Karpas-422 (cell line): ENCODE results near the gene TTC9C. TPM values are rescaled to one million over a fixed set of nuclear protein-coding genes. Genes with fewer than 3 reads are reported as not detected.

Source experiments
- DNase-seq: peaks from one replicate; pipeline ENCODE4 v3.0.0-alpha.2; 2015
- H2AFZ ChIP-seq: fragments of 200-600 bp; sonication (generic); 2 replicates; pipeline ENCODE4 v1.6.1; 2014; ENCODE audit warnings: antibody characterized with exemption, low read length, mixed read lengths
- H3K27ac ChIP-seq: fragments of 200-600 bp; sonication (generic); 2 replicates; pipeline ENCODE4 v1.5.1; 2014; ENCODE audit warnings: mild to moderate bottlenecking, low read length, moderate library complexity
- H3K27me3 ChIP-seq: fragments of 200-600 bp; sonication (generic); 2 replicates; pipeline ENCODE4 v1.6.1; 2014; ENCODE audit warnings: low read length, mixed read lengths
- H3K36me3 ChIP-seq: fragments of 200-600 bp; sonication (generic); 2 replicates; pipeline ENCODE4 v1.6.1; 2014; ENCODE audit warnings: low read length, mixed read lengths; ENCODE audit not compliant: insufficient read depth
- H3K4me1 ChIP-seq: fragments of 200-600 bp; sonication (generic); 2 replicates; pipeline ENCODE4 v1.6.1; 2014; ENCODE audit warnings: mild to moderate bottlenecking, low read length, mixed read lengths
- H3K4me2 ChIP-seq: fragments of 200-600 bp; sonication (generic); 2 replicates; pipeline ENCODE4 v1.6.1; 2014; ENCODE audit warnings: low read length, low read depth, mild to moderate bottlenecking; ENCODE audit not compliant: poor library complexity, severe bottlenecking
- H3K4me3 ChIP-seq: fragments of 200-600 bp; sonication (generic); 2 replicates; pipeline ENCODE4 v1.5.1; 2014; ENCODE audit warnings: mild to moderate bottlenecking, antibody characterized with exemption, low read length, mixed read lengths
- H3K79me2 ChIP-seq: fragments of 200-600 bp; sonication (generic); 2 replicates; pipeline ENCODE4 v1.6.1; 2014; ENCODE audit warnings: mild to moderate bottlenecking, low read length, mixed read lengths
- H3K9ac ChIP-seq: fragments of 200-600 bp; sonication (generic); 2 replicates; pipeline ENCODE4 v1.6.0; 2014; ENCODE audit warnings: low read length
- H3K9me2 ChIP-seq: fragments of 200-600 bp; sonication (generic), shearing (Covaris generic); replicated peaks from 2 replicates; pipeline ENCODE4 v1.6.0; 2014; ENCODE audit warnings: mild to moderate bottlenecking, low read length, moderate library complexity; ENCODE audit not compliant: insufficient read depth
- H3K9me3 ChIP-seq: fragments of 300-700, 200-600 bp; sonication (generic); 2 replicates; pipeline ENCODE4 v1.6.1; 2014; ENCODE audit warnings: low read length, mixed read lengths
- H4K20me1 ChIP-seq: fragments of 200-600 bp; sonication (generic); 2 replicates; pipeline ENCODE4 v1.6.1; 2014; ENCODE audit warnings: mild to moderate bottlenecking, antibody characterized with exemption, low read length, low read depth; ENCODE audit not compliant: insufficient read depth
- total RNA-seq: library from RNA; depleted of rRNA; stranded (reverse); fragments of >200 nt; shearing (Covaris generic); gene quantifications from 2 replicates; pipeline ENCODE4 v1.2.3, GENCODE V29; 2014; ENCODE audit warnings: low replicate concordance

The TTC9C gene
- total RNA-seq, 1 experiment from 2014 or later: 49.2 TPM

DNA sequence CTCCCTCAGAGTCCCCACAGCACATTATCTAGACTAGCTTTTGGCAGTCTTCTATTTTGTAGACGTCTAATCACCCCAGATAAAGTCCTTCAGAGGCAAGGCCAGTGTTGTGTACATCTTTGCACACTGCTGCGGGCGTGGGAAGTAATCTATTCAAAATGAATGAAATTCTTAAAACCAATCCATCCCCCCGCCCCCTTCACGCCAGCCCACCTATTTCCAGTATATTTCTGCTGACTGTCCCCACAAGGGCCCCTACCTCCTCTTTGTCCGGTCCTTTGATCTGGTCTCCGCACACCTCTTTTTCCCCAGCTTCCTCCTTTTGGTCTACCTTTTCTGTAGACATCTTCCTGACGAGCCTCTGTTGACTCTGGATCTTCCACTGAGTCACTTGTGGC lies 21.4 kb upstream of the TTC9C start:
- Histone ChIP-seq H3K9me2 (no peaks in the 10 kb centered on the region), H3K9me3 (no peaks in the 10 kb centered on the region), H3K9ac (no peak overlapping the region), H3K79me2 (peaks cover 15% of the 10 kb centered on the region), H3K36me3 (peaks cover 18% of the 10 kb centered on the region; the same call in 1 of the 2 replicates), H3K4me3 (peak overlapping the region; percentile 88; the same call in 1 of the 2 replicates), H3K4me1 (peaks cover 38% of the 10 kb centered on the region), H3K4me2 (peak overlapping the region; percentile 94), H4K20me1 (no peaks in the 10 kb centered on the region), H2AFZ (no peak overlapping the region), H3K27ac (no peak overlapping the region), H3K27me3 (no peaks in the 10 kb centered on the region)
- DNase-seq: peak; percentile 41

DNA sequence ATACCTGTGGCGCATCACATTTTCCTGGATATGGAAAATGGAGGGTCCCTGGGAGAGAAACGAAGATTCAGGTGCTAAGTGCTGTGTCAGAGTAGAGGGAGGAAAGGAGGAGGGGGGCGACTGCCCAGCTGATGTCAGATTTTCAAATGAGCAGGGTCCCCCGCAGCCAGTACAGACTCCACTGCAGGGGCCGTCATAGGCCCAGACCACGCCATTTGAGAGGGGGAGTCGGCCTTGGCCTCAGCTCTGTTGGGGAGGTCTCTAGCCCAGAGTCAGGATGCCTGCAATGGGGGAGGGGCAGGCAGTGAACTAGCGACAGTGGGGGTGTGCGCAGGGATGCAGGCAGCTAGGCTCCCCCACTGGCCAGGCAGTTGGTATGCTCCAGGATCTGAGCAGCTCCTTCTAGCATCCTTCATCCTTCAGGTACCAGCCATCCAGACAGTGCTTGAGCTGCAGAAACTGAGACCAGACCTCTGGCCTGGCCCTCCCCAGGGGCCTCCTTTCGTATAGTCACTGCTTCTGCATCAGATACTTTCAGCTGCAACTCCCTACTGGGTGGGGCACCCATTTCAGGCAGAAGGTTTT lies 20.9 kb upstream of the TTC9C start, which contains the start of the genes BSCL2 and GNG3:
TSS of gene BSCL2 (minus strand) at position 148 of the 585 bp plus-strand sequence. CDS start 229 bp downstream, outside the sequence.
TSS of gene GNG3 (plus strand) at position 400 of the 585 bp plus-strand sequence. CDS start 620 bp downstream, outside the sequence.
- H3K4me3 ChIP-seq: peak within 1 kb of the TSS; percentile 88; the same call in 1 of the 2 replicates

DNA sequence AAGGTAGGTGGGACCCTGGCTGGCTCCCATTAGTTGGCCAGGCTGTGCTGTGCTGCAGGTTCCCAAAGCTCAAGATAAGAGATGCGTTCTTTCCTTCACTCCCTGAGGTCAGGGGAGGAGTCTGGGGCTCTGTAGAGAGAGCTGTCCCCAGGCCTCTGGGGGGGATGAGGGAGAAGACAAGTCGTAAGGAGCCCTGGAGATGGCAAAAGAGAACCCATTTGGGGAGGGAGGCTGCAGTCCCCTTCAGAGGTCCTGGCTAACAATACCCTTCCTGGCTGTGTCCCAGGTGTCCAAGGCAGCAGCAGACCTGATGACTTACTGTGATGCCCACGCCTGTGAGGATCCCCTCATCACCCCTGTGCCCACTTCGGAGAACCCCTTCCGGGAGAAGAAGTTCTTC lies 19.9 kb upstream of the TTC9C start:
- H3K9ac ChIP-seq: peak overlapping the region; percentile 75
- peak overlapping the region; percentile 86 for H3K4me2 ChIP-seq
- no peaks in the 10 kb centered on the region for H3K9me3 ChIP-seq
- H3K4me3 ChIP-seq: peak overlapping the region; percentile 72
- no peaks in the 10 kb centered on the region for H3K27me3 ChIP-seq
- no peaks in the 10 kb centered on the region for H4K20me1 ChIP-seq
- DNase-seq: peak; percentile 42
- peaks cover 15% of the 10 kb centered on the region for H3K79me2 ChIP-seq
- peaks cover 38% of the 10 kb centered on the region for H3K4me1 ChIP-seq
- peaks cover 30% of the 10 kb centered on the region for H3K36me3 ChIP-seq
- no peak overlapping the region for H2AFZ ChIP-seq
- H3K9me2 ChIP-seq: no peaks in the 10 kb centered on the region
- peak overlapping the region; percentile 70; the same call in 1 of the 2 replicates for H3K27ac ChIP-seq

More for the DNA sequence above, 20.9 kb upstream of the TTC9C start, which contains the start of the genes BSCL2 and GNG3:
- Histone ChIP-seq H3K79me2 (peaks cover 15% of the 10 kb centered on the region), H3K9me3 (no peaks in the 10 kb centered on the region), H4K20me1 (no peaks in the 10 kb centered on the region), H3K27me3 (no peaks in the 10 kb centered on the region), H3K4me2 (peak within 1 kb of the TSS; percentile 94), H2AFZ (no peak within 1 kb of the TSS), H3K36me3 (peaks cover 20% of the 10 kb centered on the region), H3K9me2 (no peaks in the 10 kb centered on the region), H3K4me1 (peaks cover 38% of the 10 kb centered on the region), H3K9ac (peak within 1 kb of the TSS; percentile 75), H3K27ac (peak within 1 kb of the TSS; percentile 70; the same call in 1 of the 2 replicates)
- DNase-seq: peak; percentile 60

DNA sequence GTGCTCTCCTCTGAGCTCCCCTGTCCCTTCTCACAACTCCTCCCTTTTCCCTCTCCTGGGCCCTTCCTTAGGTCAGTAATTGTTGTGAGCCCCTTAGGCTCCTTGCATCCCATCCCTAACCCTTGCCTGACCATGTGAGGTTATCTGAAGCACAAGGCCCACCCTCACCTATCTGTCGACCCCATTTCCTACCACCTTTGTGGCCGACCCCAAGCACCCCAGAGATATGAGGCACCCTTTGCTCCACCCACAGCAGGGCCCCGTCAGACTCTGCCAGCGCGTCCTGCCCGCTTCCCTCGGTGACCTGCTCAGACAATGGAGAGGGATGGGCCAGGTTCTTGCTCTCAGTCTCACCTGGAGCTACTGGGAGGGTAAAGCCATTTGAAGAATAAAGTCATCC lies 19.5 kb upstream of the TTC9C start:
- Histone ChIP-seq H4K20me1 (no peaks in the 10 kb centered on the region), H3K36me3 (peaks cover 34% of the 10 kb centered on the region), H3K27me3 (no peaks in the 10 kb centered on the region), H3K9me2 (no peaks in the 10 kb centered on the region), H3K79me2 (peaks cover 15% of the 10 kb centered on the region), H3K9ac (peak overlapping the region; percentile 75), H3K4me1 (peaks cover 38% of the 10 kb centered on the region), H3K27ac (peak overlapping the region; percentile 70), H3K4me3 (peak overlapping the region; percentile 72), H2AFZ (no peak overlapping the region), H3K4me2 (peak overlapping the region; percentile 86), H3K9me3 (no peaks in the 10 kb centered on the region)
- DNase-seq: no peak

DNA sequence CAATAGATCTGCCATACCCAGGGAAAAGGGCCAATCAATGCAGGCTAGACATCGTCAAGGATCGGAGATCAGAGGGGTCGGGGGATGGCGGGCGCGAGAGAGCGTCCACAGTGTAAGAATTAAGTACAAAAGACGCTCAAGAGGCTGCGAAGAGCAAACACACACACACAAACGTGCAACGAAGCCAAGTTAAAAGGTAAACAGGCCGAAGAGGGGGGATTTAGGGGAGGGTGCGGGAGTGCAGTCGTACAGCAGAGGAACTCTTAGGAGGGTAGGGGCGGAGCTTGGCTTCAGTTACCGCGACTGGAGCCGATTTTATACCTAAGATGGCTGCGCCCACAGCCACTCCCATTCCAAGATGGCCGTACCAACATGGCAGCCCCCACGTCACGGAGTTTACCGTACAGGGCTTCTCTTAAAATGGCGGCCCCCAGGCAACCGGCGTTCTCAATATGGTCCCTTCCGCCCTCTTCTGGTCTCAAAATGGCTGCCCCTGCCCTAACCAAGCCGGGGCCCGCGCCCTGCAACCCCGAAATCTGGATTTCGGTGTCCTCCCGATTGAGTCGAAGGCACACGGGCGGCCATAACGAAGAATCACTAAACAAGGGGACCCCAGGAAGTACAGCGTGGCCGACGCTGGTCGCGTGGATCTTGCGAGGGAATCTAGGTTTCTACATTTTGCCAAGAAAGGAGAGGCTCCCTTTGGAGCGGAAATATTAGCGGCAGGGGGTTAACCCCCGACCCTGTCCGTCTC lies 18.9 kb upstream of the TTC9C start:
- H3K4me2 ChIP-seq: peak overlapping the region; percentile 86
- DNase-seq: peak; percentile 98
- H3K27ac ChIP-seq: peak overlapping the region; percentile 70
- H3K9me2 ChIP-seq: no peaks in the 10 kb centered on the region
- no peaks in the 10 kb centered on the region for H3K9me3 ChIP-seq
- H3K9ac ChIP-seq: peak overlapping the region; percentile 75
- H4K20me1 ChIP-seq: no peaks in the 10 kb centered on the region
- 0 out of 2 replicates have a peak overlapping the region, but pooled peaks have one; percentile 13 for H2AFZ ChIP-seq
- peaks cover 15% of the 10 kb centered on the region for H3K79me2 ChIP-seq
- peaks cover 38% of the 10 kb centered on the region for H3K4me1 ChIP-seq
- no peaks in the 10 kb centered on the region for H3K27me3 ChIP-seq
- H3K36me3 ChIP-seq: peaks cover 38% of the 10 kb centered on the region
- peak overlapping the region; percentile 72 for H3K4me3 ChIP-seq

DNA sequence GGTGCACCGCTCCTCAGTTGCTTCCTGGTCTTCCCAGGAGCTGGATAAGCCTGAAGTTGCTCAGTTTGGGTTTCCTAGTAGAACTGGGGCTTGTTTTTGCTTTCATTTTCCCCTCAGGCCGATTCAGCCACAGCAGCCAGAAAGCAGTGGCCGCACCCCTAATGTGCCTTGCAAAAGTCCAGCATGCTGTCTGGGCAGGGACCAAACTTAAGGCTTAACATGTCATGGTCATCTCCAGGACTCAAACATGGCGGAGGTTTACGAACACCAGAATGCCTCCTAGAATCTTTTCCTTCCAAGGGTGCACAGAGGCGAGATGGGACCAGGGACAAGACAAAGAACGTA lies 18.3 kb upstream of the TTC9C start:
- Histone ChIP-seq H2AFZ (0 out of 2 replicates have a peak overlapping the region, but pooled peaks have one; percentile 13), H3K9me2 (no peaks in the 10 kb centered on the region), H3K27me3 (no peaks in the 10 kb centered on the region), H3K4me1 (peaks cover 36% of the 10 kb centered on the region), H3K27ac (no peak overlapping the region), H3K9ac (no peak overlapping the region), H4K20me1 (no peaks in the 10 kb centered on the region), H3K36me3 (peaks cover 36% of the 10 kb centered on the region), H3K4me3 (peak overlapping the region; percentile 34; the same call in 1 of the 2 replicates), H3K9me3 (no peaks in the 10 kb centered on the region), H3K4me2 (peak overlapping the region; percentile 40), H3K79me2 (peaks cover 10% of the 10 kb centered on the region)
- peak; percentile 55 for DNase-seq

DNA sequence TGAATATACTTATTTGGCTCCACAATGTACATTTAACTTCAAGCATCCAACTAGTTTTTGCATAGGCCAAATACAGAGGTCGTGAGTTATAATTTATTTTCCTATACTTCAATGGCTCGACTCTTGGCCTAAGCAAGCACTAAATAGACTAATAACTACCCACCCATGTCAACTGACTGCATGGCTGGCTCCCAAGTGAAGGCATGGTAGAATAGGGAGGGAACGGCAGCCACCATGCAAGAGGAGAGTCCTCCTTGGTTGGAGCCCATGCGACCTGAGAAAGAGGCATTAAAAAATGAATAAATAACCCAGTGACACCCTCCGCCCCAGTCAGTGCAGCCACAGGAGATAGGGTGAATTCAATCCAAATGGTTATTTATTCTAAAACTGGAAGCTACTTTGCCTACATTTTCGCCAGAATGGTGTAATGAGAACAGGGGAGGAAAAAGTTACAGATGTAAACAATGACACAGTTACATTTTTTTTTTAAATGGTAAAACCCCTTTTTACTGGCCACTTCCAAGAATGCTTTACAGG lies 15.9 kb upstream of the TTC9C start:
- Histone ChIP-seq H3K27ac (no peak overlapping the region), H3K4me1 (peaks cover 22% of the 10 kb centered on the region)

DNA sequence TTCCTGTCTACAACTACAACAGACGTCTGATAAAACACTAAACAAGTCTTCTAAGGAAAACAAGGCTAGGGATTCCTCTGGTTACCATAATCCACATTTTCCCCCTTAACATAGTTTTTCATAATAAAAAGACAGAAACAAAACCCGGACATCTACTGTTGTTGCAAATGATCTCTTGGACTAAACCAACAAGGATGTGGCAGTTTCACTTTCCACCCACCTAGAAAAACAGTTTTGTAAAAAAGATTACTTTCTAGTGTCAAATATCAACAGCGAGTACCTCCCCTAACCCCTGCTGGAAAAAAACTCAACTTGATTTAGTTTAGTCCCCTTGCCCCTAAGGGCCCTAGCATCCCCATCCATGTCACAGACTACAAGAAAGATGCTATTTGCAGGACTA lies 15.4 kb upstream of the TTC9C start:
- no peaks in the 10 kb centered on the region for H4K20me1 ChIP-seq
- no peak overlapping the region for H3K4me3 ChIP-seq
- no peak overlapping the region for H3K9ac ChIP-seq
- H3K4me1 ChIP-seq: peaks cover 19% of the 10 kb centered on the region
- H3K4me2 ChIP-seq: no peak overlapping the region
- no peak overlapping the region for H2AFZ ChIP-seq
- peaks cover 57% of the 10 kb centered on the region for H3K36me3 ChIP-seq
- DNase-seq: peak; percentile 40
- no peaks in the 10 kb centered on the region for H3K9me2 ChIP-seq
- H3K27me3 ChIP-seq: no peaks in the 10 kb centered on the region
- no peaks in the 10 kb centered on the region for H3K9me3 ChIP-seq
- H3K27ac ChIP-seq: no peak overlapping the region
- H3K79me2 ChIP-seq: peaks cover 14% of the 10 kb centered on the region; the same call in 1 of the 2 replicates

More for the DNA sequence above, 15.9 kb upstream of the TTC9C start:
- Histone ChIP-seq H3K4me2 (no peak overlapping the region), H2AFZ (no peak overlapping the region), H3K9ac (no peak overlapping the region), H3K4me3 (no peak overlapping the region), H3K36me3 (peaks cover 55% of the 10 kb centered on the region), H3K27me3 (no peaks in the 10 kb centered on the region), H3K79me2 (peaks cover 11% of the 10 kb centered on the region; the same call in 1 of the 2 replicates), H3K9me3 (no peaks in the 10 kb centered on the region), H3K9me2 (no peaks in the 10 kb centered on the region), H4K20me1 (no peaks in the 10 kb centered on the region)
- DNase-seq: peak; percentile 41
